Neutrophil (primary cell): ENCODE results near the gene APOBEC3F.

Experiments used
- H3K27ac ChIP-seq: fragments of 200-600 bp; sonication (generic); 2 replicates; pipeline ENCODE4 v1.5.1; 2016; ENCODE audit warnings: mild to moderate bottlenecking, moderate library complexity
- H3K27me3 ChIP-seq: fragments of 200-600 bp; sonication (generic); 2 replicates; pipeline ENCODE4 v1.6.0; 2016; ENCODE audit warnings: mild to moderate bottlenecking
- H3K36me3 ChIP-seq: fragments of 200-600 bp; sonication (generic); 2 replicates; pipeline ENCODE4 v1.5.1; 2017
- H3K4me1 ChIP-seq, 2 experiments: fragments of 200-600 bp in 1 of 2; sonication (generic) in 1 of 2; 1 replicate in 1 of 2; 2 replicates in 1 of 2; pipeline versions ENCODE4 v1.5.1 to v1.6.1; 2013 to 2016; ENCODE audit warnings: low read depth in 1 of 2, low read length in 1 of 2, mild to moderate bottlenecking in 1 of 2, moderate library complexity in 1 of 2; ENCODE audit not compliant: control insufficient read depth in 1 of 2, insufficient read depth in 1 of 2
- H3K4me3 ChIP-seq, 2 experiments: fragments of 200-600 bp in 1 of 2; sonication (generic) in 1 of 2; 1 replicate in 1 of 2; 2 replicates in 1 of 2; pipeline ENCODE4 v1.5.1; 2013 to 2016; ENCODE audit warnings: low read depth in 1 of 2, low read length in 1 of 2, mild to moderate bottlenecking in 1 of 2, moderate library complexity in 1 of 2
- H3K9me3 ChIP-seq: fragments of 200-600 bp; sonication (generic); 2 replicates; pipeline ENCODE4 v1.5.1; 2016
- TF ChIP-seq, protein P1 (sequence below): fragments of 200-600 bp; sonication (generic); IDR thresholded peaks from 2 replicates; pipeline ENCODE4 v1.5.1; 2016; ENCODE audit warnings: antibody characterized with exemption

Gene APOBEC3F

GRCh38 chr22:39103431-39103830 is 62.8 kb downstream of the APOBEC3F start:
- no peak overlapping the region for H3K27ac ChIP-seq
- H3K9me3 ChIP-seq, result no peaks in the 10 kb centered on the region
- TF ChIP-seq, protein P1, sequence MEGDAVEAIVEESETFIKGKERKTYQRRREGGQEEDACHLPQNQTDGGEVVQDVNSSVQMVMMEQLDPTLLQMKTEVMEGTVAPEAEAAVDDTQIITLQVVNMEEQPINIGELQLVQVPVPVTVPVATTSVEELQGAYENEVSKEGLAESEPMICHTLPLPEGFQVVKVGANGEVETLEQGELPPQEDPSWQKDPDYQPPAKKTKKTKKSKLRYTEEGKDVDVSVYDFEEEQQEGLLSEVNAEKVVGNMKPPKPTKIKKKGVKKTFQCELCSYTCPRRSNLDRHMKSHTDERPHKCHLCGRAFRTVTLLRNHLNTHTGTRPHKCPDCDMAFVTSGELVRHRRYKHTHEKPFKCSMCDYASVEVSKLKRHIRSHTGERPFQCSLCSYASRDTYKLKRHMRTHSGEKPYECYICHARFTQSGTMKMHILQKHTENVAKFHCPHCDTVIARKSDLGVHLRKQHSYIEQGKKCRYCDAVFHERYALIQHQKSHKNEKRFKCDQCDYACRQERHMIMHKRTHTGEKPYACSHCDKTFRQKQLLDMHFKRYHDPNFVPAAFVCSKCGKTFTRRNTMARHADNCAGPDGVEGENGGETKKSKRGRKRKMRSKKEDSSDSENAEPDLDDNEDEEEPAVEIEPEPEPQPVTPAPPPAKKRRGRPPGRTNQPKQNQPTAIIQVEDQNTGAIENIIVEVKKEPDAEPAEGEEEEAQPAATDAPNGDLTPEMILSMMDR, result no peak
- no peak overlapping the region for H3K4me3 ChIP-seq
- peaks cover 13 to 17% of the 10 kb centered on the region in 2 experiments for H3K4me1 ChIP-seq
- H3K27me3 ChIP-seq, result no peaks in the 10 kb centered on the region
- H3K36me3 ChIP-seq, result no peaks in the 10 kb centered on the region
